B cell (primary cell): ENCODE measurements around the gene ZFP36L1.

Source experiments
- EZH2 ChIP-seq: IDR thresholded peaks from 2 replicates; pipeline ENCODE4 v1.6.1; 2012; ENCODE audit warnings: borderline replicate concordance, low read depth, mild to moderate bottlenecking, moderate library complexity, low read length; ENCODE audit not compliant: insufficient read depth, poor library complexity, severe bottlenecking
- TF ChIP-seq, protein P1 (sequence below): fragments of 200-600 bp; IDR thresholded peaks from one replicate; pipeline ENCODE4 v1.8.0; 2022; ENCODE audit warnings: antibody characterized with exemption, mild to moderate bottlenecking

GRCh38 chr14:68808696-68809480 is 16.0 kb upstream of the ZFP36L1 start:
- TF ChIP-seq, protein P1, sequence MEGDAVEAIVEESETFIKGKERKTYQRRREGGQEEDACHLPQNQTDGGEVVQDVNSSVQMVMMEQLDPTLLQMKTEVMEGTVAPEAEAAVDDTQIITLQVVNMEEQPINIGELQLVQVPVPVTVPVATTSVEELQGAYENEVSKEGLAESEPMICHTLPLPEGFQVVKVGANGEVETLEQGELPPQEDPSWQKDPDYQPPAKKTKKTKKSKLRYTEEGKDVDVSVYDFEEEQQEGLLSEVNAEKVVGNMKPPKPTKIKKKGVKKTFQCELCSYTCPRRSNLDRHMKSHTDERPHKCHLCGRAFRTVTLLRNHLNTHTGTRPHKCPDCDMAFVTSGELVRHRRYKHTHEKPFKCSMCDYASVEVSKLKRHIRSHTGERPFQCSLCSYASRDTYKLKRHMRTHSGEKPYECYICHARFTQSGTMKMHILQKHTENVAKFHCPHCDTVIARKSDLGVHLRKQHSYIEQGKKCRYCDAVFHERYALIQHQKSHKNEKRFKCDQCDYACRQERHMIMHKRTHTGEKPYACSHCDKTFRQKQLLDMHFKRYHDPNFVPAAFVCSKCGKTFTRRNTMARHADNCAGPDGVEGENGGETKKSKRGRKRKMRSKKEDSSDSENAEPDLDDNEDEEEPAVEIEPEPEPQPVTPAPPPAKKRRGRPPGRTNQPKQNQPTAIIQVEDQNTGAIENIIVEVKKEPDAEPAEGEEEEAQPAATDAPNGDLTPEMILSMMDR = no peak
- no peak for TF ChIP-seq EZH2
